ENCODE data around the gene TARBP2. TPM values are rescaled to one million over a fixed set of nuclear protein-coding genes. Genes with fewer than 3 reads are reported as not detected.

Gene TARBP2
- total RNA-seq, 1 donor from 2014 or later = 12.9 TPM

DNA sequence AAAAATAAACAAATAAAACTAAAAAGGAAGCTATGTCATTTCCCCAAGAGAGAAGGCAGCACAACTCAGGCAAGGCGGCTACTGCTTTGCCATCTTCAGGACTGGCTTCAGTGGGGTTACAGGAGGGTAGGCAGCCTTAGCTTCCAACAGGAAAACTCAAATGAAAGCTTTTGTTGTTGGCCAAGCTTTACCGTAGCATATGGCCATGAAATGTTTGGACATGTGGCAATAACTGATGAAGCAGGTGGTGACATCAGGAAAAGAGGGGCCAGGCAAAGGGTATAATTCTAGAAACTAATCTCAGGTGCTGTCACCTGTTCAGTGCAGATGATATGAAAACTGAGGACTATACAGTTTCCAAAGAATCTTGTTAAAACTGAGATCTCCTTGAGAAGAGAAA is 29.0 kb downstream of the TARBP2 start:
- Histone ChIP-seq H3K4me1 (no peaks in the 10 kb centered on the region), H3K4me3 (no peak overlapping the region), H3K27me3 (ENCODE audit: low read depth) (no peaks in the 10 kb centered on the region), H3K9me3 (replicated peaks) (no peaks in the 10 kb centered on the region), H3K27ac (replicated peaks) (no peak overlapping the region), H3K36me3 (peaks cover 96% of the 10 kb centered on the region)
- intact Hi-C loops (cut with micrococcal nuclease) = no loop called here
- no peak for DNase-seq
- TF ChIP-seq, protein P1, sequence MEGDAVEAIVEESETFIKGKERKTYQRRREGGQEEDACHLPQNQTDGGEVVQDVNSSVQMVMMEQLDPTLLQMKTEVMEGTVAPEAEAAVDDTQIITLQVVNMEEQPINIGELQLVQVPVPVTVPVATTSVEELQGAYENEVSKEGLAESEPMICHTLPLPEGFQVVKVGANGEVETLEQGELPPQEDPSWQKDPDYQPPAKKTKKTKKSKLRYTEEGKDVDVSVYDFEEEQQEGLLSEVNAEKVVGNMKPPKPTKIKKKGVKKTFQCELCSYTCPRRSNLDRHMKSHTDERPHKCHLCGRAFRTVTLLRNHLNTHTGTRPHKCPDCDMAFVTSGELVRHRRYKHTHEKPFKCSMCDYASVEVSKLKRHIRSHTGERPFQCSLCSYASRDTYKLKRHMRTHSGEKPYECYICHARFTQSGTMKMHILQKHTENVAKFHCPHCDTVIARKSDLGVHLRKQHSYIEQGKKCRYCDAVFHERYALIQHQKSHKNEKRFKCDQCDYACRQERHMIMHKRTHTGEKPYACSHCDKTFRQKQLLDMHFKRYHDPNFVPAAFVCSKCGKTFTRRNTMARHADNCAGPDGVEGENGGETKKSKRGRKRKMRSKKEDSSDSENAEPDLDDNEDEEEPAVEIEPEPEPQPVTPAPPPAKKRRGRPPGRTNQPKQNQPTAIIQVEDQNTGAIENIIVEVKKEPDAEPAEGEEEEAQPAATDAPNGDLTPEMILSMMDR (IDR thresholded peaks at IDR 0.05; ENCODE audit: borderline replicate concordance) = no peak

- DNase-seq = no peak
- Histone ChIP-seq H3K4me3 (no peak overlapping the region), H3K27me3 (ENCODE audit: low read depth) (no peaks in the 10 kb centered on the region), H3K4me1 (no peaks in the 10 kb centered on the region), H3K9me3 (replicated peaks) (no peaks in the 10 kb centered on the region), H3K27ac (replicated peaks) (no peak overlapping the region), H3K36me3 (peaks cover 96% of the 10 kb centered on the region)
- TF ChIP-seq, protein P1 (IDR thresholded peaks at IDR 0.05; ENCODE audit: borderline replicate concordance) = no peak
- intact Hi-C loops (cut with micrococcal nuclease) = no loop called here
Observed at GRCh38 chr12:53530920-53531319, 29.8 kb downstream of the TARBP2 start.

- intact Hi-C loops (cut with micrococcal nuclease) = no loop called here
- no peak for DNase-seq
- Histone ChIP-seq H3K36me3 (peaks cover 100% of the 10 kb centered on the region), H3K27ac (replicated peaks) (no peak overlapping the region), H3K9me3 (replicated peaks) (no peaks in the 10 kb centered on the region), H3K27me3 (ENCODE audit: low read depth) (no peaks in the 10 kb centered on the region), H3K4me1 (no peaks in the 10 kb centered on the region), H3K4me3 (no peak overlapping the region)
- TF ChIP-seq, protein P1 (IDR thresholded peaks at IDR 0.05; ENCODE audit: borderline replicate concordance) = no peak
Observed at GRCh38 chr12:53532021-53532420, 30.9 kb downstream of the TARBP2 start.

GRCh38 chr12:53532524-53533445 is 31.7 kb downstream of the TARBP2 start:
- H3K27ac ChIP-seq (replicated peaks) = no peak overlapping the region
- intact Hi-C loops (cut with micrococcal nuclease) = no loop called here
- H3K9me3 ChIP-seq (replicated peaks) = no peaks in the 10 kb centered on the region
- H3K4me3 ChIP-seq = no peak overlapping the region
- no peaks in the 10 kb centered on the region for H3K27me3 ChIP-seq (ENCODE audit: low read depth)
- TF ChIP-seq, protein P1 (IDR thresholded peaks at IDR 0.05; ENCODE audit: borderline replicate concordance) = no peak
- DNase-seq = no peak
- H3K4me1 ChIP-seq = peaks cover under 1% of the 10 kb centered on the region
- peaks cover 100% of the 10 kb centered on the region for H3K36me3 ChIP-seq

- DNase-seq = no peak
- Histone ChIP-seq H3K4me1 (peaks cover 8% of the 10 kb centered on the region), H3K4me3 (no peak overlapping the region), H3K36me3 (peaks cover 95% of the 10 kb centered on the region), H3K9me3 (replicated peaks) (no peaks in the 10 kb centered on the region), H3K27me3 (ENCODE audit: low read depth) (no peaks in the 10 kb centered on the region), H3K27ac (replicated peaks) (no peak overlapping the region)
- TF ChIP-seq, protein P1 (IDR thresholded peaks at IDR 0.05; ENCODE audit: borderline replicate concordance) = no peak
- intact Hi-C loops (cut with micrococcal nuclease) = no loop called here
Observed at GRCh38 chr12:53533471-53533870, 32.4 kb downstream of the TARBP2 start.

Data from left ventricle myocardium inferior (tissue), 1 donor.